GM12878 (cell line): ENCODE measurements around the gene CCSER1. TPM values are rescaled to one million over a fixed set of nuclear protein-coding genes. Genes with fewer than 3 reads are reported as not detected.

Experiments used
- ATAC-seq: fragments of 200-7000 bp; cut with Tn5 transposase; 3 replicates; pipeline ENCODE4 v1.9.1; 2020; ENCODE audit warnings: mild to moderate bottlenecking, moderate library complexity
- BruUV-seq: library from RNA; stranded (reverse); fragments of 400-500 nt; replicated peaks from 2 replicates; lab custom pipeline; 2021; lab: Mats Ljungman, UMichigan
- CTCF ChIA-PET: fragments of 300-600 bp; sonication (Branson Sonifier 250); formaldehyde crosslinking; extraction: SDS; loops from one replicate; lab custom pipeline; 2021; ENCODE audit warnings: inconsistent platforms; lab: Yijun Ruan, JAX
- POLR2A ChIA-PET: fragments of 350-600 bp; formaldehyde crosslinking; extraction: SDS; loops from one replicate; lab custom pipeline; 2021; ENCODE audit warnings: inconsistent platforms; lab: Charles Lee
- RAD21 ChIA-PET: fragments of 300-600 bp; sonication (Branson Sonifier 250); formaldehyde crosslinking; loops from one replicate; lab custom pipeline; 2023; ENCODE audit warnings: antibody characterized with exemption; ENCODE audit not compliant: unreplicated experiment; lab: Charles Lee
- SMC1A ChIA-PET: fragments of 300-600 bp; sonication (Branson Sonifier 250); formaldehyde crosslinking; loops from one replicate; lab custom pipeline; 2023; ENCODE audit not compliant: unreplicated experiment, uncharacterized antibody; lab: Charles Lee
- DNase-seq: peaks from one replicate; pipeline ENCODE4 v3.0.0-alpha.2; 2011; ENCODE audit warnings: low read depth, low spot score
- FAIRE-seq: peaks from 3 replicates; lab custom pipeline; 2011; peaks lifted over from hg19 to GRCh38; lab: Jason Lieb, UNC
- H2AFZ ChIP-seq: 2 replicates; pipeline ENCODE4 v1.6.0; 2011; ENCODE audit warnings: low read depth, low read length, control low read depth; ENCODE audit not compliant: control insufficient read depth
- H3K27ac ChIP-seq: 2 replicates; pipeline ENCODE4 v1.5.1; 2011; ENCODE audit warnings: control low read depth; ENCODE audit not compliant: control insufficient read depth, insufficient read depth
- H3K27me3 ChIP-seq, 2 experiments: replicated peaks in 1 of 2; 2 replicates each; pipeline versions ENCODE4 v1.6.0 to v1.6.1; 2011; ENCODE audit warnings: low read length in 1 of 2; ENCODE audit not compliant: control insufficient read depth in 2 of 2, insufficient read depth in 2 of 2
- H3K36me3 ChIP-seq, 2 experiments: 2 replicates each; pipeline ENCODE4 v1.5.1; 2011; ENCODE audit warnings: low read length in 1 of 2; ENCODE audit not compliant: control insufficient read depth in 2 of 2, insufficient read depth in 2 of 2
- H3K4me1 ChIP-seq: 2 replicates; pipeline ENCODE4 v1.6.1; 2011; ENCODE audit warnings: mild to moderate bottlenecking, low read length, moderate library complexity, mixed read lengths; ENCODE audit not compliant: control insufficient read depth, insufficient read depth
- H3K4me2 ChIP-seq: 2 replicates; pipeline ENCODE4 v1.6.0; 2011; ENCODE audit warnings: control low read depth; ENCODE audit not compliant: control insufficient read depth, insufficient read depth
- H3K4me3 ChIP-seq: fragments of 200-600 bp; sonication (generic); 2 replicates; pipeline ENCODE4 v1.5.1; 2016
- H3K79me2 ChIP-seq: 2 replicates; pipeline ENCODE4 v1.6.0; 2011; ENCODE audit warnings: low read length; ENCODE audit not compliant: control insufficient read depth, insufficient read depth
- H3K9ac ChIP-seq: 2 replicates; pipeline ENCODE4 v1.8.0; 2011; ENCODE audit warnings: low read length, control low read depth, mixed read lengths; ENCODE audit not compliant: control insufficient read depth, insufficient read depth
- H3K9me3 ChIP-seq: replicated peaks from 3 replicates; pipeline ENCODE4 v1.5.1; 2011; ENCODE audit warnings: mild to moderate bottlenecking, low read length; ENCODE audit not compliant: control insufficient read depth, insufficient read depth
- H4K20me1 ChIP-seq: 2 replicates; pipeline ENCODE4 v1.6.0; 2011; ENCODE audit not compliant: control insufficient read depth, insufficient read depth
- CTCF ChIP-seq, 3 experiments: IDR thresholded peaks in 2 of 3; conservative IDR thresholded peaks in 1 of 3; 2 replicates each; pipeline ENCODE4 v1.5.1; 2011; ENCODE audit warnings: low read depth in 3 of 3, low read length in 3 of 3, mild to moderate bottlenecking in 3 of 3, control low read depth in 2 of 3, moderate library complexity in 2 of 3, inconsistent platforms in 1 of 3, mixed read lengths in 1 of 3; ENCODE audit not compliant: control insufficient read depth in 2 of 3, insufficient read depth in 1 of 3; ENCODE audit errors: extremely low read depth in 1 of 3
- ESRRA ChIP-seq: IDR thresholded peaks from 2 replicates; pipeline ENCODE4 v1.6.1; 2012; ENCODE audit warnings: mild to moderate bottlenecking, low read length, improper control_type of control experiment
- MTA2 ChIP-seq: fragments of 450-650 bp; IDR thresholded peaks from 2 replicates; pipeline ENCODE4 v1.6.1; 2016; ENCODE audit warnings: low read depth, mild to moderate bottlenecking, moderate library complexity
- ZBTB40 ChIP-seq: fragments of 450-650 bp; IDR thresholded peaks from 2 replicates; pipeline ENCODE4 v1.6.1; 2016; ENCODE audit warnings: mild to moderate bottlenecking, moderate library complexity, borderline replicate concordance
- ZNF622 ChIP-seq: fragments of 450-650 bp; IDR thresholded peaks from 2 replicates; pipeline ENCODE4 v1.6.1; 2017; ENCODE audit warnings: mild to moderate bottlenecking, inconsistent platforms
- ZZZ3 ChIP-seq: IDR thresholded peaks from 2 replicates; pipeline ENCODE4 v1.6.1; 2011; ENCODE audit warnings: low read depth; ENCODE audit not compliant: control insufficient read depth, insufficient read length
- WGBS: methylation state at CpG from one replicate; pipeline ENCODE4 v1.1.6; 2016; ENCODE audit warnings: low lambda C conversion rate; ENCODE audit not compliant: insufficient replicate concordance, insufficient coverage; ENCODE audit errors: missing lambda C conversion rate; 5-methylcytosine and 5-hydroxymethylcytosine counted together
- in situ Hi-C: fragments of 300-500 bp; cut with MboI; formaldehyde crosslinking; loops from 9 replicates; pipeline ENCODE4 v1.14.3; 2018; ENCODE audit warnings: mixed read lengths
- intact Hi-C: fragments of 100-400 bp; cut with micrococcal nuclease; formaldehyde crosslinking; loops from one replicate; pipeline ENCODE4 v1.14.2; 2022; ENCODE audit not compliant: unreplicated experiment
- polyA plus RNA-seq, 11 experiments: library from polyadenylated mRNA; depleted of rRNA in 4 of 11; unstranded in 6 of 11; stranded (reverse) in 5 of 11; fragments of >200 nt; fragmentation: Nextera tagmentation in 4 of 11; fragmentation: Illumina TruSeq in 1 of 11; extraction: Ambion mirVana in 4 of 11; extraction: Trizol in 1 of 11; gene quantifications; 1 replicate in 1 of 11; 2 replicates in 10 of 11; pipeline versions ENCODE4 v1.2.1 to v1.2.3, GENCODE V29; 2011 to 2016; ENCODE audit warnings: inconsistent platforms in 2 of 11, missing spikeins in 2 of 11, low read depth in 1 of 11
- total RNA-seq, 4 experiments: library from RNA; depleted of rRNA in 3 of 4; stranded (reverse); fragments of >200 nt in 3 of 4; fragmentation: Illumina TruSeq in 1 of 4; extraction: Trizol in 1 of 4; gene quantifications; 2 replicates each; pipeline versions ENCODE4 v1.2.1 to v1.2.3, GENCODE V29; 2013 to 2021

Gene CCSER1
- total and polyA plus RNA-seq, 10 of the 15 experiments (the other 5 are each of a cell fraction or from before 2014, with no cell fraction given), result 0.22 to 2.7 (median 1.0) TPM

- TF ChIP-seq ZBTB40 (no peak), ZZZ3 (no peak), ESRRA (no peak)
Observed at GRCh38 chr4:90960433-90960832, 833.2 kb downstream of the CCSER1 start (continued).

GRCh38 chr4:90960840-90961239 lies 833.6 kb downstream of the CCSER1 start:
- H3K9ac ChIP-seq, result no peak overlapping the region
- no peaks in the 10 kb centered on the region for H4K20me1 ChIP-seq
- FAIRE-seq, result no peak
- in situ Hi-C loops, result no loop called here
- no peak overlapping the region for H2AFZ ChIP-seq
- TF ChIP-seq MTA2 (no peak), CTCF (IDR thresholded peaks at IDR 0.05 in 2 of 3, conservative IDR thresholded peaks at IDR 0.05 in 1 of 3; ENCODE audit: control insufficient read depth in 2 of 3, extremely low read depth in 1 of 3, insufficient read depth in 1 of 3, low read depth in 3 of 3, low read length in 3 of 3) (0 out of 6 replicates have a peak, but pooled peaks of 1 of the 3 experiments have one; percentile 12), ZNF622 (no peak)
- ChIA-PET CTCF (no interaction called here), RAD21 (no interaction called here), SMC1A (no interaction called here), POLR2A (no interaction called here)
- no peaks in the 10 kb centered on the region for H3K9me3 ChIP-seq
- H3K4me3 ChIP-seq, result no peak overlapping the region
- no peaks in the 10 kb centered on the region for H3K4me1 ChIP-seq
- 36% methylated on average over 1 of the region's 1 CpG for WGBS
- no peaks in the 10 kb centered on the region for H3K36me3 ChIP-seq
- H3K4me2 ChIP-seq, result no peak overlapping the region
- H3K27ac ChIP-seq, result no peak overlapping the region
- no peaks in the 10 kb centered on the region for H3K79me2 ChIP-seq
- intact Hi-C loops, result no loop called here
- no TSS peak for BruUV-seq
- ATAC-seq, result peak; percentile 65
- no peak for DNase-seq
- H3K27me3 ChIP-seq, result no peaks in the 10 kb centered on the region
